BJ (cell line): ENCODE results near the gene RAET1G. TPM values are rescaled to one million over a fixed set of nuclear protein-coding genes. Genes with fewer than 3 reads are reported as not detected.
"Not testable (repeated sequence)": the region's sequence is repeated elsewhere in the genome, so short reads cannot be mapped to it uniquely, and the experiment has no call there.

Experiments
- CTCF ChIA-PET: fragments of 350-600 bp; formaldehyde crosslinking; extraction: SDS; loops from one replicate; lab custom pipeline; 2021; ENCODE audit warnings: antibody characterized with exemption, inconsistent platforms; lab: Yijun Ruan, JAX
- POLR2A ChIA-PET: fragments of 300-600 bp; sonication (Branson Sonifier 250); formaldehyde crosslinking; extraction: SDS; loops from one replicate; lab custom pipeline; 2021; ENCODE audit warnings: antibody characterized with exemption; lab: Charles Lee
- DNase-seq: peaks from one replicate; pipeline ENCODE4 v3.0.0-alpha.2; 2011; ENCODE audit warnings: low read depth
- H3K27me3 ChIP-seq: 2 replicates; pipeline ENCODE4 v1.6.0; 2011; ENCODE audit warnings: low read length; ENCODE audit not compliant: control insufficient read depth, insufficient read depth
- H3K36me3 ChIP-seq: 2 replicates; pipeline ENCODE4 v1.5.1; 2011; ENCODE audit warnings: low read length; ENCODE audit not compliant: control insufficient read depth, insufficient read depth
- H3K4me3 ChIP-seq: 2 replicates; pipeline ENCODE4 v1.5.1; 2011; ENCODE audit warnings: low read depth, mild to moderate bottlenecking, control low read depth, low read length
- polyA plus RNA-seq: library from polyadenylated mRNA; depleted of rRNA; stranded (reverse); fragments of >200 nt; gene quantifications from 2 replicates; pipeline ENCODE4 v1.2.3, GENCODE V29; 2011
- TF ChIP-seq, protein P1 (sequence below): IDR thresholded peaks from 2 replicates; pipeline ENCODE4 v1.5.1; 2011; ENCODE audit warnings: low read depth, mild to moderate bottlenecking, control low read depth, inconsistent platforms, low read length, moderate library complexity; ENCODE audit not compliant: insufficient read depth

RAET1G gene
- polyA plus RNA-seq, 1 experiment = 1.1 TPM

DNA sequence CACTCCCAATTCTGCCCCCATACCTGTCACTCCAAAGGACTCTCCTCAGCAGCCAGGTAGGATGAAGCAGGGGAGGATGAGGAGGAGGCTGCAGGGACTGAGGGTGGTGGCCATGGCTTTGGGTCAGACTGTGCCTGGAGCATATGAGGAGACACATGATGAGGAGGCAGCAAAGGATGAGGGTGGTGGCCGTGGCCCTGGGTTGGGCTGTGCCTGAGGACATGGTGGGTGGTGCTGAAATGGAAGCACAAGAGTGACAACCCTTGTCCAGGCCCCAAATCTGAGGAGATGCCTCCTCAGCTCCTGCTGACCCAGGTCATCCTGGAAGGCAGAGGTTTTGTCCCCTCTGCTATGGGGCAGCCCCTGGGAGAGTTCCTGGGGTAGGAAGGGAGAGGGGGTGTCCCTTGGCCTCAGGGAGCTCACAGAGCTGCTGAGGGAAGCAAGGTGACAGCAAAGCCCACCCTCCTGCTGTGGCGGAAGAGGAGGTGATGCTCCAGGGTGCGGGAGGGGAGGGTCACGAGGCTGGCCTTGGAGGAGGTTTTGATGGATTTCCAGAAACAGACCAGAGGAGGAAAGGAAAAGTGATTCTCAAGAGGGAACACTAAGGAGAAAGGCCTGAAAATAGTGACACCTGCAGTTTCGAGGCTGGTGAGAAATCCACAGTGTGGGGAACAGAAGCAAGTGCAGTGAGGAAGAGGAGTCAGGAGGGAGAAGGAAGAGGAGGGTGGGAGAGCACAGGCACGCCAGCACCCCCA is 4.6 kb downstream of the RAET1G start:
- ChIA-PET CTCF (interaction anchor here (1.1 to 3.2 kb wide), 4 partner anchors 78 to 102 kb away, joined by 3 to 10 read pairs (median 6); no protein-coding TSS in a partner anchor), POLR2A (no interaction called here)
- peaks cover 8% of the 10 kb centered on the region for H3K27me3 ChIP-seq
- TF ChIP-seq, protein P1, sequence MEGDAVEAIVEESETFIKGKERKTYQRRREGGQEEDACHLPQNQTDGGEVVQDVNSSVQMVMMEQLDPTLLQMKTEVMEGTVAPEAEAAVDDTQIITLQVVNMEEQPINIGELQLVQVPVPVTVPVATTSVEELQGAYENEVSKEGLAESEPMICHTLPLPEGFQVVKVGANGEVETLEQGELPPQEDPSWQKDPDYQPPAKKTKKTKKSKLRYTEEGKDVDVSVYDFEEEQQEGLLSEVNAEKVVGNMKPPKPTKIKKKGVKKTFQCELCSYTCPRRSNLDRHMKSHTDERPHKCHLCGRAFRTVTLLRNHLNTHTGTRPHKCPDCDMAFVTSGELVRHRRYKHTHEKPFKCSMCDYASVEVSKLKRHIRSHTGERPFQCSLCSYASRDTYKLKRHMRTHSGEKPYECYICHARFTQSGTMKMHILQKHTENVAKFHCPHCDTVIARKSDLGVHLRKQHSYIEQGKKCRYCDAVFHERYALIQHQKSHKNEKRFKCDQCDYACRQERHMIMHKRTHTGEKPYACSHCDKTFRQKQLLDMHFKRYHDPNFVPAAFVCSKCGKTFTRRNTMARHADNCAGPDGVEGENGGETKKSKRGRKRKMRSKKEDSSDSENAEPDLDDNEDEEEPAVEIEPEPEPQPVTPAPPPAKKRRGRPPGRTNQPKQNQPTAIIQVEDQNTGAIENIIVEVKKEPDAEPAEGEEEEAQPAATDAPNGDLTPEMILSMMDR = no peak
- no peak for DNase-seq
- no peaks in the 10 kb centered on the region for H3K36me3 ChIP-seq
- no peak overlapping the region for H3K4me3 ChIP-seq

DNA sequence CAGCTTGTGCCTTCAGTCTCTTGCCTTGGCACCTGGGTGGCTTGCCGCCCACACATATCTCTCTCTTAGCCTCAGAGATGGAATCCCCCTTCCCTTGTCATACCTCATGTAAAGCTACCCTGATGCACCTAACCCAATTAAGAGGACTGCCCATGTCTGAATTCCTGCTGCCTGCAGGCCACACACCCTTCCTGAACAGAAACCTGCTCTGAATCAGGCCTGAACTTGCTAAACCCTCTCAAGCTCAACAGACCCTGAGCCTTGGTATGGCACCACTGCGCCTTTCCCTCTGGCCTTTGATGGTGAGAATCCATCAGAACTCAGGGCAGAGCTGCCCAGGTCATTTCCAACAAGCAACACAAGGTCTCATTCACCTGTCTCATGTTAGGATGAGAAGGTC is 5.2 kb downstream of the RAET1G start:
- Histone ChIP-seq H3K4me3 (no peak overlapping the region), H3K27me3 (peaks cover 12% of the 10 kb centered on the region), H3K36me3 (no peaks in the 10 kb centered on the region)
- ChIA-PET POLR2A (no interaction called here), CTCF (interaction anchor here (1.1 to 3.2 kb wide), 5 partner anchors 78 to 101 kb away, joined by 3 to 10 read pairs (median 5); no protein-coding TSS in a partner anchor)
- TF ChIP-seq, protein P1 = no peak
- no peak for DNase-seq

DNA sequence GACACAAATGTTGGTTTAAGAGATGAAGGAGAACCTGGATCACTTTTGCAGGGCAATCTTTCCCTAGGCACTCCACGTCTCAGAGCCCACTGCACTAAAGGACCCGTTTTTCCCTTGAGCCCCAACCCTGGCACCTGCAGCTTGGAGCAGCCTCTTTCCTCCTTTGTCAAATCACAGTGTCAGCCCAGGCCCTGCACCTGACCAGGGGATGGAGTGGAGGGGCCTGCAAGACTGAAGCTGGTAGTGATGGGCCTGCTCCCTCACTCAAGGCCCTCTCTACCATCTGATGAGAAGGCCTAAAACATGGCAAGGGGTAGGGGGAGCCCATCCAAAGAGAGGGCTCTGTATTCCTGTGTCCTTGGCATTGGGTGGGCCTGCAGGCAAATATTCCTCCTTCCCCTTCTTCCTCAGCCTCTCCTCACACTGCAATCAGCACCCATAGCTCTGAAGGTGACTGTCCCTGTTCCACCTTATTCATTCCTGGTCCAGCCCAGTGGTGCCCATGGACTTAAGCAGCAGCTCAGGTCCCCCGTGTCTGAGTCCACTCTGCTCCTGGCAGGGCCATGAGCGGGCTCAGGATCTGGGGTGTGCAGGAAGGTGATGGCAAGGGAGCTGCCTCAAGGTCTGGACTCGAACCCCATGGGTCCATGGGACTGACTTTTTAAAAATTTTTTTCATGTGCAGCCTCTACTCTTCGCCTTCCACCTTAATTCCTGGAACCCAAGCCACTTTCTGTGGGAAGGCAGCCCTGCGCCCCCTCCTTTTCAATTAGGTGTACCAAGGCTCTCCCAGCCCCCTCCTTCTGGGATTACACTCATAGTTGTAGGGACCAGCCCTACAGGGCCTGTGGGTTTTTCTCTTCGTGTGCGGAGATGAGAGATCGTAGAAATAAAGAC is 6.7 kb downstream of the RAET1G start:
- peaks cover 9% of the 10 kb centered on the region for H3K27me3 ChIP-seq
- no peak for DNase-seq
- H3K4me3 ChIP-seq = no peak overlapping the region
- POLR2A ChIA-PET = no interaction called here
- CTCF ChIA-PET = interaction anchor here (0.9 to 3.2 kb wide), 6 partner anchors 9 to 91 kb away, joined by 3 to 10 read pairs (median 4); no protein-coding TSS in a partner anchor
- H3K36me3 ChIP-seq = no peaks in the 10 kb centered on the region
- TF ChIP-seq, protein P1 = no peak

DNA sequence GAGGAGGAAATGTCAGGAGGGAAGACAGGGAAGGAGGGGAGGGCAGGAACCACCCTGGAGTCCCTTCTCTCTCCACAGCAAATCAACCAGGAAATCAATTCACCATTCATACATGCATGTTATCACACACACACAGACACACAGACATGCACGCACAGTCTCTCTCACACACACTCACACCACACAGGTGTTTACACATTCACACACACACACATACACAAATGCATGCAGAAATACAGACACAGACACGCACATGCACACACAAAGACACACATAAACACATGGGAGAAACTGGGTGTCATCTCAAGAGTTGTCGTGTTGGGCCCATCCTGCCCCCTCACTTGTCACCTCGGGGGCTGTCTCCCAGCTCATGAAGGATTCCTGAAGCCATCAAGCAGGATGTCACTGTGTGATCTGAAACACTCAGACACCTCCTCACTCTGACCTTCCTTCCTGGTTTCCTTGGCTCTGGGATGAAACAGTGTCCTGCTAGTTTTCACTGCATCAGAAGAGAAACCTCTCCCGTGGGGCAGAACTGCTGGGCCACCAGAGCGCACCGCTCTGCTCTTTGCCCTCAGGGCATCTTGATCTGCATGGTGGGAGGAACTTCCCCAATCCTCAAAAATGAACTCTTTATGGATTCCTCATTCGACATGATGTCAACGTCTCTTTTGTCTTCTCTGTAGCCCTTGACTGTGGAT is 9.2 kb downstream of the RAET1G start:
- CTCF ChIA-PET = no interaction called here
- no peak for DNase-seq
- TF ChIP-seq, protein P1 = no peak
- H3K27me3 ChIP-seq = peaks cover 10% of the 10 kb centered on the region
- H3K36me3 ChIP-seq = no peaks in the 10 kb centered on the region
- POLR2A ChIA-PET = no interaction called here
- no peak overlapping the region for H3K4me3 ChIP-seq

DNA sequence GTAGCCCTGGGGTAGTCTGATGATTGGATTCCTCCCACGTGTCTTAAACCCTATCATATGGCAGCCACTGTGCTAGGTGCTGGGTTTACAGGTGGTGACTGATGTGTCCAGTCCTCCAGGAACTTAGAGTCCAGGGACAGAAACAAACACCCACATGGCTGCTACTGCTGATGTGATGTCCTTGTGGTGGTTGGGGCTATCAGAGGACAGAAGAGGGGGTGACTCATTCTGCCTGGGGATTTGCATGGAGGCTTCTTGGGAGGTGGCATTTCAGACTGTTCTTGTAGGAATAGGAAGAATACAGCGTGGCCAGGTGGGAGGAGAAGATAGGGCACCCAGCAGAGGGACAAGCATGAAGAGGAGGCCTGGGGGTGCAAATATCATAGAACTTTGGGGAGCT is 9.8 kb downstream of the RAET1G start:
- POLR2A ChIA-PET = no interaction called here
- TF ChIP-seq, protein P1 = no peak
- DNase-seq = no peak
- Histone ChIP-seq H3K36me3 (no peaks in the 10 kb centered on the region), H3K27me3 (peaks cover 10% of the 10 kb centered on the region), H3K4me3 (no peak overlapping the region)
- CTCF ChIA-PET = interaction anchor here (0.8 kb wide), 1 partner anchor 78 kb away, joined by 4 read pairs; no protein-coding TSS in a partner anchor

DNA sequence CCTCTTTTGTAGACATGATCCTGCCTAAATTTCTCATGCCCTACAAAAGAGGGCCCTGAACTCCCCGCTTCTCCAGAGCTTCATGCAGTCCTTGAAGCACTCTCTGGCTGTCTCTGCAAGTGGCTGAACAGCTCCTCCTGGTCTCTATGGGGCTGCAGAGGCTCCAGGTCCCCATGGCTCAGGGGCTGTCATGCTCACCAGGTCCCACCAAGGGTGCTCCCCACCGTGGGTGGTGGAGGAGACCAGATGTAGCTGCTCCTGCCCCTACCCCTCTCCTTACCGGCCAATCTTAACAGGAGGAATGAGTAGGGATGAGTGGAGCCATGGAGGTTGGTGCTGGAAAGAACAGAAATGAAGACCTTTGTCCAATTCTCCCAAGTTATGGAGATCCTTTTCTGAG is 10.2 kb downstream of the RAET1G start:
- POLR2A ChIA-PET = not testable (repeated sequence)

More for the DNA sequence above, 10.2 kb downstream of the RAET1G start:
- DNase-seq, H3K36me3 ChIP-seq, H3K4me3 ChIP-seq: not testable (repeated sequence)
- CTCF ChIA-PET = interaction anchor here (0.8 to 1.4 kb wide), 3 partner anchors 11 to 77 kb away, joined by 3 to 5 read pairs (median 4); no protein-coding TSS in a partner anchor
- peaks cover 10% of the 10 kb centered on the region for H3K27me3 ChIP-seq
